ENCODE results near the gene CHD6. TPM values are rescaled to one million over a fixed set of nuclear protein-coding genes. Genes with fewer than 3 reads are reported as not detected.

CHD6 gene
- total RNA-seq, 2 experiments from 2014 or later: 26.9 to 45.7 TPM

GRCh38 chr20:41592516-41593216, 25.5 kb downstream of the CHD6 start:
- ChIA-PET POLR2A (interaction anchor here (1.0 kb wide), 1 partner anchor 23 kb away, joined by 5 read pairs; no protein-coding TSS in a partner anchor), CTCF (ENCODE audit: unreplicated experiment) (no interaction called here)
- BruUV-seq (replicated peaks): no TSS peak
- no peak for TF ChIP-seq CTCF (conservative IDR thresholded peaks at IDR 0.05; ENCODE audit: low read length)
- no peak for TF ChIP-seq EZH2phosphoT487 (IDR thresholded peaks at IDR 0.05; ENCODE audit: borderline replicate concordance, low read depth, low read length)
- Histone ChIP-seq H3K9me3 (ENCODE audit: low read length) (peaks cover 28% of the 10 kb centered on the region; the same call in 1 of the 2 replicates), H3K27ac (ENCODE audit: low read depth, low read length, poor library complexity, severe bottlenecking) (no peak overlapping the region), H3K4me1 (ENCODE audit: insufficient read depth, low read length, poor library complexity, severe bottlenecking) (no peaks in the 10 kb centered on the region), H3K79me2 (ENCODE audit: insufficient read depth, low read depth, low read length) (no peaks in the 10 kb centered on the region; the same call in none of the 2 replicates), H4K20me1 (ENCODE audit: insufficient read depth, low read length) (no peaks in the 10 kb centered on the region), H3K9me2 (ENCODE audit: insufficient read depth, low read length) (no peaks in the 10 kb centered on the region), H3K4me3 (ENCODE audit: low read depth, low read length, poor library complexity, severe bottlenecking) (no peak overlapping the region), H3K4me2 (ENCODE audit: low read length) (no peak overlapping the region), H3K36me3 (ENCODE audit: insufficient read depth, low read length) (peaks cover 9% of the 10 kb centered on the region), H2AFZ (ENCODE audit: low read length) (no peak overlapping the region)
- no peak for DNase-seq (ENCODE audit: low spot score)
- intact Hi-C loops (cut with micrococcal nuclease; ENCODE audit: unreplicated experiment): no loop called here

GRCh38 chr20:41587956-41588355, 30.2 kb downstream of the CHD6 start:
- no peak overlapping the region for H2AFZ ChIP-seq (ENCODE audit: low read length)
- POLR2A ChIA-PET: interaction anchor here (1.2 to 1.6 kb wide), 2 partner anchors 16 to 29 kb away, joined by 4 to 5 read pairs; no protein-coding TSS in a partner anchor
- H3K4me2 ChIP-seq (ENCODE audit: low read length): no peak overlapping the region
- peaks cover 6% of the 10 kb centered on the region; the same call in 1 of the 2 replicates for H3K36me3 ChIP-seq (ENCODE audit: insufficient read depth, low read length)
- no peaks in the 10 kb centered on the region for H3K4me1 ChIP-seq (ENCODE audit: insufficient read depth, low read length, poor library complexity, severe bottlenecking)
- DNase-seq (ENCODE audit: low spot score): no peak
- no peaks in the 10 kb centered on the region for H3K9me2 ChIP-seq (ENCODE audit: insufficient read depth, low read length)
- intact Hi-C loops (cut with micrococcal nuclease; ENCODE audit: unreplicated experiment): no loop called here
- TF ChIP-seq EZH2phosphoT487 (IDR thresholded peaks at IDR 0.05; ENCODE audit: borderline replicate concordance, low read depth, low read length) (no peak), CTCF (conservative IDR thresholded peaks at IDR 0.05; ENCODE audit: low read length) (no peak)
- no TSS peak for BruUV-seq (replicated peaks)
- H3K4me3 ChIP-seq (ENCODE audit: low read depth, low read length, poor library complexity, severe bottlenecking): no peak overlapping the region
- peaks cover 35% of the 10 kb centered on the region for H3K9me3 ChIP-seq (ENCODE audit: low read length)
- H4K20me1 ChIP-seq (ENCODE audit: insufficient read depth, low read length): no peaks in the 10 kb centered on the region
- H3K79me2 ChIP-seq (ENCODE audit: insufficient read depth, low read depth, low read length): peaks cover 25% of the 10 kb centered on the region
- no peak overlapping the region for H3K27ac ChIP-seq (ENCODE audit: low read depth, low read length, poor library complexity, severe bottlenecking)
- CTCF ChIA-PET (ENCODE audit: unreplicated experiment): no interaction called here

- H2AFZ ChIP-seq (ENCODE audit: low read length): no peak overlapping the region
- no peak for TF ChIP-seq CTCF (conservative IDR thresholded peaks at IDR 0.05; ENCODE audit: low read length)
- TF ChIP-seq EZH2phosphoT487 (IDR thresholded peaks at IDR 0.05; ENCODE audit: borderline replicate concordance, low read depth, low read length): no peak
Measured at GRCh38 chr20:41587523-41587922, 30.7 kb downstream of the CHD6 start.

More at GRCh38 chr20:41587523-41587922, 30.7 kb downstream of the CHD6 start:
- ChIA-PET CTCF (ENCODE audit: unreplicated experiment) (no interaction called here), POLR2A (interaction anchor here (1.2 to 1.6 kb wide), 2 partner anchors 16 to 29 kb away, joined by 4 to 5 read pairs; no protein-coding TSS in a partner anchor)
- Histone ChIP-seq H3K79me2 (ENCODE audit: insufficient read depth, low read depth, low read length) (peaks cover 27% of the 10 kb centered on the region; the same call in 1 of the 2 replicates), H3K9me3 (ENCODE audit: low read length) (peaks cover 35% of the 10 kb centered on the region), H3K4me1 (ENCODE audit: insufficient read depth, low read length, poor library complexity, severe bottlenecking) (no peaks in the 10 kb centered on the region), H3K4me2 (ENCODE audit: low read length) (no peak overlapping the region), H3K4me3 (ENCODE audit: low read depth, low read length, poor library complexity, severe bottlenecking) (no peak overlapping the region), H3K36me3 (ENCODE audit: insufficient read depth, low read length) (peaks cover 6% of the 10 kb centered on the region; the same call in 1 of the 2 replicates), H3K9me2 (ENCODE audit: insufficient read depth, low read length) (no peaks in the 10 kb centered on the region), H3K27ac (ENCODE audit: low read depth, low read length, poor library complexity, severe bottlenecking) (no peak overlapping the region), H4K20me1 (ENCODE audit: insufficient read depth, low read length) (no peaks in the 10 kb centered on the region)
- no peak for DNase-seq (ENCODE audit: low spot score)
- intact Hi-C loops (cut with micrococcal nuclease; ENCODE audit: unreplicated experiment): no loop called here
- BruUV-seq (replicated peaks): no TSS peak

Data from OCI-LY7 (cell line).